ENCODE data around the gene CCS. TPM values are rescaled to one million over a fixed set of nuclear protein-coding genes. Genes with fewer than 3 reads are reported as not detected.

Gene CCS
- polyA plus RNA-seq, 3 donors, result 57.6 to 74.5 (median 69.1) TPM

GRCh38 chr11:66653123-66653522 is 60.1 kb downstream of the CCS start:
- DNase-seq, result no peak

Other genes starting within 250 kb of the CCS start
- gene BRMS1, start 248.1 kb upstream of the CCS start, polyA plus RNA-seq (ENCODE audit: insufficient read length in 3 of 3), result 10 to 100 TPM; 36.3 to 39.3 (median 38.6) TPM
- gene B4GAT1, start 245.6 kb upstream of the CCS start, polyA plus RNA-seq (ENCODE audit: insufficient read length in 3 of 3), result 10 to 100 TPM; 52.6 to 58.7 (median 56.2) TPM
- 10 to 100 TPM; 22.9 to 27.8 (median 26.7) TPM for gene SLC29A2, start 221.4 kb upstream of the CCS start, polyA plus RNA-seq (ENCODE audit: insufficient read length in 3 of 3)
- gene NPAS4, start 172.2 kb upstream of the CCS start, polyA plus RNA-seq (ENCODE audit: insufficient read length in 3 of 3), result under 1 TPM; 0.10 to 0.35 (median 0.13) TPM
- gene MRPL11, start 154.3 kb upstream of the CCS start, polyA plus RNA-seq (ENCODE audit: insufficient read length in 3 of 3), result 10 to 100 TPM; 65.9 to 89.6 (median 85.9) TPM
- gene PELI3, start 126.3 kb upstream of the CCS start, polyA plus RNA-seq (ENCODE audit: insufficient read length in 3 of 3), result 1 to 10 TPM; 5.9 to 7.0 (median 6.2) TPM
- 10 to 100 TPM; 26.2 to 29.4 (median 27.5) TPM for gene DPP3, start 112.8 kb upstream of the CCS start, polyA plus RNA-seq (ENCODE audit: insufficient read length in 3 of 3)
- 100 to 1,000 TPM in 1 of 3 donors, 10 to 100 TPM in 2; 69.6 to 103 (median 93.6) TPM for gene BBS1, start 82.5 kb upstream of the CCS start, polyA plus RNA-seq (ENCODE audit: insufficient read length in 3 of 3)
- gene ZDHHC24, start 47.1 kb upstream of the CCS start, polyA plus RNA-seq (ENCODE audit: insufficient read length in 3 of 3), result 10 to 100 TPM; 10.3 to 11.3 (median 10.4) TPM
- gene ACTN3, start 46.3 kb upstream of the CCS start, polyA plus RNA-seq (ENCODE audit: insufficient read length in 3 of 3), result under 1 TPM; 0.32 to 0.67 (median 0.43) TPM
- 100 to 1,000 TPM in 1 of 3 donors, 10 to 100 TPM in 2; 83.8 to 108 (median 93.4) TPM for gene CTSF, start 24.6 kb upstream of the CCS start, polyA plus RNA-seq (ENCODE audit: insufficient read length in 3 of 3)
- under 1 TPM; 0.31 to 0.37 (median 0.36) TPM for gene CCDC87, start 122 bp upstream of the CCS start, polyA plus RNA-seq (ENCODE audit: insufficient read length in 3 of 3)
- 10 to 100 TPM; 77.2 to 97.2 (median 92.4) TPM for gene RBM14, start 23.4 kb downstream of the CCS start, polyA plus RNA-seq (ENCODE audit: insufficient read length in 3 of 3)
- 100 to 1,000 TPM; 251 to 282 (median 270) TPM for gene RBM4, start 45.5 kb downstream of the CCS start, polyA plus RNA-seq (ENCODE audit: insufficient read length in 3 of 3)
- 10 to 100 TPM; 60.9 to 80.4 (median 76.6) TPM for gene RBM4B, start 84.7 kb downstream of the CCS start, polyA plus RNA-seq (ENCODE audit: insufficient read length in 3 of 3)
- 10 to 100 TPM; 52.7 to 71.6 (median 56.2) TPM for gene SPTBN2, start 136.0 kb downstream of the CCS start, polyA plus RNA-seq (ENCODE audit: insufficient read length in 3 of 3)

Data from renal pelvis (tissue), 4 donors.